IPS-NIHi11 (cell line): ENCODE data around the gene ZNF487.
"Not testable (repeated sequence)": the region's sequence is repeated elsewhere in the genome, so short reads cannot be mapped to it uniquely, and the experiment has no call there.

Experiments
- DNase-seq: peaks from one replicate; pipeline ENCODE4 v3.0.0; 2012; ENCODE audit warnings: mixed read lengths, low spot score

The ZNF487 gene

GRCh38 chr10:43404704-43405084, 32.2 kb upstream of the ZNF487 start:
- no peak for DNase-seq

GRCh38 chr10:43407148-43407575, 29.7 kb upstream of the ZNF487 start:
- DNase-seq: peak; percentile 44

DNA sequence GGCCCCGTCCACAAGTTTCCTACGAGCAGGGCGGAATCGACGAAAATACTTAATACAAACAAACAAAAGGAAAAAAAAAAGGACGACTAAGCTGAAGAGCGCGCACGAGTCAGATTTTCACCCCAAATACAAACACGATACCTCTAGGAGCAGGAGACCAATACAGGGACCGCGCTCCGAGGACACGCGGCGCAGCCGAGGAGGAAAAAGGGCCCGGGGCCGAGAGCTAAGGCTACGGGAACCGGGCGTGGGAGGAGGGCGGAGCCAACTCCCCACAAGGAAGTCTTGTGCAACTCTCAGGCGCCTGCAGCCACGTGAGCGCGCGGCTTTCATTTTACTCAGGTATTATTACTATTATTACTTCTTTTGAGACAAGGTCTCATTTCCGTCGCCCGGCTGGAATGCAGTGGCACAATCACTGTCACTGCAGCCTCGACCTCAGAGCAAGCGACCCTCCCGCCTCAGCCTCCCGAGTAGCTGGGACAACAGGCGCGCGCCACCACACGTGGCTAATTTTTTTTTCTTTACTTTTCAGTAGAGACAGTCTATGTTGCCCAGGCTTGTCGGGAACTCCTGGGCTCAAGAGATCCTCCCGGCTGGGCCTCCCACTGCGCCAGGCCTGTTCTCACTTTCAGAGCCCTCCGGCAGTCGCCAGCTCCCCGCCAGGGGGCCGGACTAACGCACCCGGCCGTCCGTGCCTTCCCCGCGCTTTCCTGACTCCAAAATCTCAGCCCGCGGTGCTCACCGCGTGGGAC, 29.2 kb upstream of the ZNF487 start:
- DNase-seq: peak; percentile 66

GRCh38 chr10:43408331-43408709, 28.6 kb upstream of the ZNF487 start:
- peak; percentile 34 for DNase-seq

GRCh38 chr10:43408710-43409384, 28.1 kb upstream of the ZNF487 start, which contains the start of gene HNRNPF:
Gene HNRNPF, minus strand, starts transcription at chr10:43409186. Its CDS starts 21,302 bp downstream, at chr10:43387884.
- peak; percentile 89 for DNase-seq

DNA sequence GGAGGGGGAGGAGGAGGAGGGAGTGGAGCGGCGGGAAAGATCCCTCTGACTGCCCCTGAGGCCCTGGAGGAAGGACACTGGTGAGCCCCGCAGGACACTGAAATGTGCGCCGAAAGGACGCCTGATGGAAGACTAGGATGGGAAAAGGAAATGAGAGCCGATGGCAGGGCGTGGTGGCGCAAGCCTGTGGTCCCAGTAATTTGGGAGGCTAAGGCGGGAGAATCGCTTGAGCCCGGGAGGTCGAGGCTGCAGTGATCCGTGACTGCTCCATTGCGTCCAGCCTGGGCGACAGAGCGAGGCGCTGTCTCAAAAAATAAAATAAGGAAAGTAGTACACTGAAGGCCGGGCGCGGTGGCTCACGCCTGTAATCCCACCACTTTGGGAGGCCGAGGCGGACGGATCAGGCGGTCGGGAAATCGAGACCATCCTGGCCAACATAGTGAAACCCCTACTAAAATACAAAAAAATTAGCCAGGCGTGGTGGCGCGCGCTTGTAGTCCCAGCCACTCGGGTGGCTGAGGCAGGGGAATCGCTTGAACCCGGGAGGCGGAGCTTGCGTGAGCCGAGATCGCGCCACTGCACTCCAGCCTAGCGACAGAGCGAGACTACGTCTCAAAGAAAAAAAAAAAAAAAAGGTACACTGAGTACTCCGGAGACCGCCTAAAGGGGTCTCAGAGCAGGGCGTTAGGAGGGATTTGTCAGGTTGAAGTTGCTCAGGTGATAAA, 27.4 kb upstream of the ZNF487 start:
- no peak for DNase-seq

DNA sequence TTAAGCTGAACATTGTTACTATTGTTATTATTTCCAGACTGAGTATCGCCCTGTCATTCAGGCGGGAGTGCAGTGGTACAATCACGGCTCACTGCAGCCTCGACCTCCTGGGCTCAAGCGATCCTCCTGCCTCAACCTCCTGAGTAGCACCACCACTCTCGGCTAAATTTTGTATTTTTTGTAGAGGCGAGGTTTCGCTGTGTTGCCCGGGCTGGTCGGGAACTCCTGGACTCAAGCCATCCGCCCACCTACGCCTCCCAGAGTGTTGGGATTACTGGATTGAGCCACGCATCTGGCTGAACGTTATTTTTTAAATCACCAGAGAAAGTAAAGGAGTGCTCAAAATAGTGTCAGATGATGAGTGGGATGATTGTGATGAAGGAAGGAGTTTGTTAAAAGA, 26.6 kb upstream of the ZNF487 start:
- DNase-seq: no peak

- DNase-seq: no peak
Observed at GRCh38 chr10:43411536-43411935, 25.4 kb upstream of the ZNF487 start.

DNA sequence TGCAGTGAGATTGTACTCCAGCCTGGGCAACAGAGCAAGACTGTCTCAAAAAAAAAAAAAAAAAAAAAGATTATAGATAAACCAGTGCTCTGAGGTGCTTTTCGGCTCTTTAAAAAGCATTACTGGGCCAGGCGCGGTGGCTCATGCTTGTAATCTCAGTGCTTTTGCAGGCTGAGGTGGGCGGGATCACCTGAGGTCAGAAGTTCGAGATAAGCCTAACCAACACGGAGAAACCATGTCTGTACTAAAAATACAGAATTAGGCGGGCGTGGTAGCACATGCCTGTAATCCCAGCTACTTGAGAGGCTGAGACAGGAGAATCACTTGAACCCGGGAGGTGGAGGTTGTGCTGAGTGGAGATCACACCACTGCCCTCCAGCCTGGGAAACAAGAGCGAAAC, 21.4 kb upstream of the ZNF487 start:
- DNase-seq: no peak

- no peak for DNase-seq
Observed at GRCh38 chr10:43417950-43418768, 18.8 kb upstream of the ZNF487 start.

DNA sequence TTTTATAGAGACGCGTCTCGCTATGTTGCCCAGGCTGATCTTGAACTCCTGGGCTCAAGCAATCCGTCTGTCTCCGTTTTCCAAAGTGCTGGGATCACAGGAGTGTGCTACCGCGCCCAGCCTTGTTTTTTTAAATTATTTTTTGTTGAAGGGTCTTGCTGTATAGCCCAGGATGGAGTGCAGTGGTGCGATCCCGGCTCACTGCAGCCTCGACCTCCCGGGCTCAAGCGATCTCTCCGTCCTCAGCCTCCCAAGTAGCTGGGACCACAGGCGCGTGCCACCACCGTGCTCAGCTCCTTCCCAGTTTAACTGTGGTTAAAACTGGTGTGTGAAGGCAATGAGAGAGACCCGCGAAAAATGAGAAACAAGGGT, 16.9 kb upstream of the ZNF487 start:
- DNase-seq: no peak

- peak; percentile 82 for DNase-seq
Observed at GRCh38 chr10:43420369-43421200, 16.3 kb upstream of the ZNF487 start.

GRCh38 chr10:43421201-43421507, 15.8 kb upstream of the ZNF487 start:
- no peak for DNase-seq

GRCh38 chr10:43421519-43421918, 15.4 kb upstream of the ZNF487 start:
- no peak for DNase-seq

DNA sequence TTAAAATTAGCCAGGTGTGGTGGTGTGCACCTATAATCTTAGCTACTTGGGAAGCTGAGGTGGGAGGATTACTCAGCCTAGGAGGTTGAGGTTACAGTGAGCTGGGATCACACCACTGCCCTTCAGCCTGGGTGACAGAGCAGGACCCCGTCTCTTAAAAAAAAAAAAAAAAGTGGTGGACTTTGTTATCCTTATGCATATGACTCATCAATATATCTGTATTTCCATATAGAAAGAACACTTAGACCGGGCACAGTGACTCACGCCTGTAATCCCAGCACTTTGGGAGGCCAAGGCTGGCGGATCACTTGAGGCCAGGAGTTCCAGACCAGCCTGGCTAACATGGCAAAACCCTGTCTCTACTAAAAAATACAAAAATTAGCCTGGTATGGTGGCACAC, 15.0 kb upstream of the ZNF487 start:
- not testable (repeated sequence) for DNase-seq

- DNase-seq: no peak
Observed at GRCh38 chr10:43424416-43424815, 12.5 kb upstream of the ZNF487 start.

GRCh38 chr10:43426476-43426875, 10.4 kb upstream of the ZNF487 start:
- not testable (repeated sequence) for DNase-seq

- no peak for DNase-seq
Observed at GRCh38 chr10:43427166-43427825, 9.6 kb upstream of the ZNF487 start.

DNA sequence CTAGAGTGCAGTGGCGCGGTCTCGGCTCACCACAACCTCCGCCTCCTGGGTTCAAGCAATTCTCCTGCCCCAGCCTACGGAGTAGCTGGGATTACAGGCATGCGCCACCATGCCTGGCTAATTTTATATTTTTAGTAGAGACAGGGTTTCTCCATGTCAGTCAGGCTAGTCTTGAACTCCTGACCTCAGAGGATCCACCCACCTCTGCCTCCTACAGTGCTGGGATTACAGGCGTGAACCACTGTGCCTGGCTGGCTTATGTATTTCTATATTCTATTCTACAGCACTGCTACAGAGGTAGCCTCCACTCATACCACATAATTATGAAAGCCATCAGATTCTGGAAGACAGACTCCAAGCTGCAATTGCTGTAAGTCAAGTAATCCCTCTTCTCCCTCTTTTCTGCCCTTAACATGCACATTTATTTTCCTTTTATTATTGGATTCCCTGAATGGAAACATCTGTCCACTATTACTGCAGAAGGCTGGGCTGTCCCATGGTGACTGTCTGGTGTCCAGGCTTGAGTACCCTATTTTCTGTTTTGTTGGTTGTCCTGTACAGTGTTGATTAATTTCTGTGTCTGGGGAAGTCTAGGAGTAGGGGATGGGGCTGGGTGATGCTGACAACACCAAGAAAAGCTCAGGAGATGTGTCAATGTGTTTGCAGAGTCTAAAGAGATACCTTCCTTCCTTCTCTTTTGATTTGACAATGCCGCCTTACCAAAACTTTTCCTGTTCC, 5.8 kb upstream of the ZNF487 start:
- DNase-seq: no peak
